ENCODE measurements around the gene GALNT14. TPM values are rescaled to one million over a fixed set of nuclear protein-coding genes. Genes with fewer than 3 reads are reported as not detected.

The GALNT14 gene
- polyA plus RNA-seq, 1 experiment, result 3.5 TPM

DNA sequence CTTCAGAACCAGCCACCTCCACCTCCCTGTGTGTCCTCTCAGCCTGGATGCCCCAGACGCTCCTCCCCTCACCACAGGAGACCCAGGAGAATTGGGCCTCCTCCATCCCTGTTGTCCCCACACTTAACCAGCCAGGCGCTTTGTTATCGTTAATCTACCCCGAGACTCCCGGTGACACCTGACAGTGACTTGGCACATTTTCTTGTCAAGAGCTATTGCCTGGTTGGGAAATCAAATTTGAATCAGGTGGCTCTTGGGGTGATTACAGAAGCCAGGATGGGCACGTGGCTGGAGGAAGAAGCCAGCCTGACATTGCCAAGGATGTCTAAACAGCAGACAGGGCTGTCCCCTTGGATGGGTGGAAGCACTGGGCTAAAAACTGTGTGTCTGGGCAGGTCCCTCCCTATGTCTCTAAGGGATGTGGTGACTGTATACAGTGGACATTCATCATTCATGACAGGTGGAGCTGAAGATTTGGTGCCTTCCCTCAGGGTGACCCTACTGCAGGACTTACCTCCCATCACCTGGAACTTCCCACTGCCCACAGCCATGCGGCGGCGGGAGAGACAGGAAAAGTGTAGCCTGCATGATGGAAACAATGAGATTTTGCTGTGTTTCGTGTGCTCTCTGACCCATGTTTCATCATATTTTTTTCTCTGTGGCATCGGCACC lies 173.8 kb downstream of the GALNT14 start:
- no peak for TF ChIP-seq CTCF (IDR thresholded peaks at IDR 0.05; ENCODE audit: insufficient read depth, low read depth, low read length)
- Histone ChIP-seq H3K4me3 (ENCODE audit: low read depth, low read length) (no peak overlapping the region), H3K27me3 (ENCODE audit: control insufficient read depth, insufficient read depth, low read length) (no peaks in the 10 kb centered on the region), H3K36me3 (ENCODE audit: control insufficient read depth, insufficient read depth, low read length) (no peaks in the 10 kb centered on the region)
- ChIA-PET CTCF (no interaction called here), POLR2A (no interaction called here)
- no peak for DNase-seq (ENCODE audit: low read depth)

DNA sequence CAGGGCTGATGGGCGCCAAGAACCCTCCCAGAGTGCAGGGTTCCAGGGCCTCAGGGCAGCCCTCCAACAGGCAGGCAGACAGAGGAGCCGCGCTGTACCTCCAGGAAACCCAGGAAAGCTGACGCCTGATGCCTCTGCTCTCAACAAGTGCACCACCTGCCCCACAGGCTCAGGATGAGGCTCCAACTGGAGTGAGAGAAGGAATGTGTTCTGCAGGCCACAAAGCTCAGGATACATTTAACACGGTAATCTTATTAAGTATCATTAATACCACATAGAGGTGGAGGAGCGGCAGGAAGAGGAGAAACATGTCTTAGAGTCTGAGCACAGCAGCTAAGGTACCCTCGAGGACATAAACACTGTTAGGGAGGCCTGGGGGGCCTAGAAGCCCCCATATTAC lies 175.1 kb downstream of the GALNT14 start:
- ChIA-PET POLR2A (no interaction called here), CTCF (no interaction called here)
- Histone ChIP-seq H3K36me3 (ENCODE audit: control insufficient read depth, insufficient read depth, low read length) (no peaks in the 10 kb centered on the region), H3K27me3 (ENCODE audit: control insufficient read depth, insufficient read depth, low read length) (no peaks in the 10 kb centered on the region), H3K4me3 (ENCODE audit: low read depth, low read length) (no peak overlapping the region)
- DNase-seq (ENCODE audit: low read depth), result no peak
- TF ChIP-seq CTCF (IDR thresholded peaks at IDR 0.05; ENCODE audit: insufficient read depth, low read depth, low read length), result no peak

- Histone ChIP-seq H3K27me3 (ENCODE audit: control insufficient read depth, insufficient read depth, low read length) (no peaks in the 10 kb centered on the region), H3K4me3 (ENCODE audit: low read depth, low read length) (no peak overlapping the region), H3K36me3 (ENCODE audit: control insufficient read depth, insufficient read depth, low read length) (no peaks in the 10 kb centered on the region)
- TF ChIP-seq CTCF (IDR thresholded peaks at IDR 0.05; ENCODE audit: insufficient read depth, low read depth, low read length), result no peak
- no peak for DNase-seq (ENCODE audit: low read depth)
- ChIA-PET CTCF (interaction anchor here (1.6 kb wide), 1 partner anchor 11 kb away, joined by 3 read pairs; no protein-coding TSS in a partner anchor), POLR2A (no interaction called here)
These were observed 178.0 kb downstream of the GALNT14 start for GRCh38 chr2:30960213-30960612.

- Histone ChIP-seq H3K36me3 (ENCODE audit: control insufficient read depth, insufficient read depth, low read length) (no peaks in the 10 kb centered on the region), H3K4me3 (ENCODE audit: low read depth, low read length) (no peak overlapping the region), H3K27me3 (ENCODE audit: control insufficient read depth, insufficient read depth, low read length) (no peaks in the 10 kb centered on the region)
- ChIA-PET POLR2A (no interaction called here), CTCF (interaction anchor here (1.6 kb wide), 1 partner anchor 11 kb away, joined by 3 read pairs; no protein-coding TSS in a partner anchor)
- TF ChIP-seq CTCF (IDR thresholded peaks at IDR 0.05; ENCODE audit: insufficient read depth, low read depth, low read length), result no peak
- DNase-seq (ENCODE audit: low read depth), result no peak
These were observed 178.6 kb downstream of the GALNT14 start for GRCh38 chr2:30959653-30960052.

DNA sequence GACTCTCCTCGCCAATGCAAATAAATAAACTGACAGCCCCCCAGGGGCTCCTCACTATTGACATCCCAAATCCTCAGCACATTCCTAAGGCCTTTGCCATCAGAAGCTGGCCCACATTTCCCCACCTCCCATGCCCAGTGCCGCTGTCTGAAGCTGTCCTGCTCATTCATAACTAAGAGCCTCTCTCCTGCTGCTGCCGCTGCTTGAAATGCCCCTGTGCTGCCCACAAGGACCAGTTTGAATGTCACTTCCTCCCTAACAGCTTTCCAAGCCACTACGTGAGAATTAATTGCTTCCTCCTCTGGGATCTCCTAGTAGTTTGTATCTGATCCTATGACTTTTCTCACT lies 179.3 kb downstream of the GALNT14 start:
- Histone ChIP-seq H3K36me3 (ENCODE audit: control insufficient read depth, insufficient read depth, low read length) (no peaks in the 10 kb centered on the region), H3K27me3 (ENCODE audit: control insufficient read depth, insufficient read depth, low read length) (no peaks in the 10 kb centered on the region), H3K4me3 (ENCODE audit: low read depth, low read length) (no peak overlapping the region)
- DNase-seq (ENCODE audit: low read depth), result no peak
- TF ChIP-seq CTCF (IDR thresholded peaks at IDR 0.05; ENCODE audit: insufficient read depth, low read depth, low read length), result no peak
- ChIA-PET POLR2A (no interaction called here), CTCF (interaction anchor here (1.6 kb wide), 1 partner anchor 10 kb away, joined by 3 read pairs; no protein-coding TSS in a partner anchor)
